Amniotic epithelial cell (primary cell): ENCODE data around the gene MXRA5.
A peak's percentile ranks its signal among the peaks of the same experiment; 100 is the strongest.
"Not testable (repeated sequence)": the region's sequence is repeated elsewhere in the genome, so short reads cannot be mapped to it uniquely, and the experiment has no call there.

Source experiments
- DNase-seq: peaks from one replicate; pipeline ENCODE4 v3.0.0-alpha.2; 2010; ENCODE audit warnings: low read depth

The MXRA5 gene

DNA sequence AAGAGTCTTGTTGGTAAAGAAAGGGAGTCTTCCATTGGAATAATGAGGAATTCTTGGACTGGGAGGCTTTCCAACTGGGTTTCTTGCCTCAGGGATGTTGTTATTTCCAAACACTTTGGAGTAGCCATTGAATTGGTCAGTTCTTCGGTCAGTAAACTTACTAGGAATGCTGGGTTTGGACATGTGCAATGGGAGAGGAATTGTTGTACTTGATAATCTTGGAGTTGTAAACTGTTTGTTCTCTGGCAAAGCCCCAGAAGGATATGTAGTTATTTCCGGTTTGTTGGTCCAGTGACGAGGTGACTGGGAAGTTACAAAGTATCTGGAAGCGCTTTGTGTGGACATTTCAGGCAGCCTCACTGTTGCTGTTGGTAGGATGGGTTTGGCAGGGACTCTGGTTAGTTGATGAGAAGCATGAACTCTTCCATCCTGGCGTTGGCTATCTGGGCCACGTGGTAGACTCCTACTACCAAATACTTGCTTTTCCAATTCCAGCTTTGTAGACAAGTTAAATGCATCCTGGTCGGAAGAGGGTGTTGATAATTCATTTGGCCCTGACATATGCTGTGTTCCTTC lies 25.9 kb downstream of the MXRA5 start:
- no peak for DNase-seq

GRCh38 chrX:3317191-3317718 lies 29.2 kb downstream of the MXRA5 start:
- DNase-seq = no peak

GRCh38 chrX:3312109-3312508 lies 34.3 kb downstream of the MXRA5 start:
- no peak for DNase-seq

DNA sequence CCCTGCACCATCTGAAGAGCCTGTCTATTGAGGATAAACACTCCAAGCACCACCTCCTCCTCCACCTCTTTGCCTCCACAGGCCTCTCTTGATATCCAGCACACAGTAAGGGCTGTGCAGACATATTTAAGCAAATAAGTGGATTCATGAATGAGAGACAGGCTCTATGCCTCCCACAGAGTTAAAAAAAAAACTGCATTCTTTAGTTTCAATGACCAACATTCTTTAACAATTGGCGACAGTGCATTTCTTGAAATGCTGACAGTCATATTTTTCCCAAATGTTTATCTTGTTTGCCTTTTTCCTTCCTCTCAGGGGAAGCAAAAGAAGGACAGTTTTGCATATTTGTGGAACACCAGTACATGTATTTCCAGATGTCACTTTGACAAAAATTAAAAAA lies 38.6 kb downstream of the MXRA5 start:
- no peak for DNase-seq

DNA sequence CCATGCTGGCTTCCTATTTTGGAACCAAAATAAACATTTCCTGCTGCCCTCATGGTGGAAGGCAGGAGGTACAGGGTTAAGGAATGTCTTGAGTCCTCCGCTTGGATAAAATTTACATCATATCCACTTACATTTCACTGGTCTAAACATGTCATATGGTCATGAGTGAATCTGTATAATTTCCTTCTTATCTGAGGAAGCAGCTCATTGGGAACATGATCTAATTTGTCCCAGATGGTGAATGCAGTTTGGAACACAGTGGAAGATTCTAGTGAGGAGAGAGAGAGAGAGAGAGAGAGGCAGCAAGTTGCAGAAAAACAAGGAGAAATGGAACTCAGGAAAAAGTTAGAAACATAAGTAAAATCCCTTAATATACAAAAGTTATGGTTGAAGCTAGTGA lies 46.8 kb downstream of the MXRA5 start:
- DNase-seq = no peak

DNA sequence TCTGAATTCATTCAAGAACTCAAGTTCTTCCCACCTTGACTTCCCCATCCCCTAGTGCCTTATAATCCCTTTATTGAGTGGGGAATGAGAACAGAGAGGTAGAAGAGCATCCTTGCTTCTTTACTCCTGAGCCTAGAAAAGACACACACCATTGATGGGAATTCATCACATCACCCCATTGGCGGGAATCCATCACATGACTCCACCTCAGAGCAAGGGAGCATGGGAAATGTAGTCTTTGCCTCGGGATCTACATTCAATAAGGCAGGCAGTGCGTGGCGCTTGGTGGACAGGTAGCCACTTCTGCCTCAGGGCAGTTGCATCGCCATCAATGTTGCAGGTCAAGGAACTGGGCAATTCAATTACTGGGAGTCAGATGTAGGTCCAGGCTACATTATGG lies 50.7 kb downstream of the MXRA5 start:
- peak; percentile 6 for DNase-seq

DNA sequence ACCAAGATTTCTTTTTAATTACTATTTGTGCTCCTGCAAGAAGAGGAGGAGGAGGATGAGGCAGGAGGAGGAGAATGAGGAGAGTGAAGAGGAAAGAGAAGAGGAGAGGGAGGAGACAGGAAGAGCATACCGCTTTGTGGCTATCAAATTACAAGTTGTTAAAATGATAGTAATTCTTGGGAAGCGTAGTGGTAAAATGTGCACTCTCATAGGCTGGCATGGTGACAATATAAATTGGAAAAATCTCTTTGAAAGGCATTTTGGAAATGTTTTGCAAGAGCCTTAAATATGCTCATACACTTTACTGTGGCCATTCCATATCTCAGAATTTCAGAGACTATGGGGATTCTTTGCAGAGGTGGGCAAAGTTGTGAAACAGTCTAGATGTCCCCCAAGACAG lies 53.2 kb downstream of the MXRA5 start:
- no peak for DNase-seq

GRCh38 chrX:3290561-3290960 lies 55.9 kb downstream of the MXRA5 start:
- DNase-seq = no peak

- peak; percentile 79 for DNase-seq
Observed at GRCh38 chrX:3286196-3286945, 60.1 kb downstream of the MXRA5 start.

- no peak for DNase-seq
Observed at GRCh38 chrX:3280706-3281105, 65.7 kb downstream of the MXRA5 start.

GRCh38 chrX:3273668-3274067 lies 72.8 kb downstream of the MXRA5 start:
- not testable (repeated sequence) for DNase-seq

- DNase-seq = peak; percentile 77
Observed at GRCh38 chrX:3271834-3272186, 74.6 kb downstream of the MXRA5 start.

- DNase-seq = no peak
Observed at GRCh38 chrX:3271183-3271833, 75.1 kb downstream of the MXRA5 start.

GRCh38 chrX:3268829-3269228 lies 77.6 kb downstream of the MXRA5 start:
- peak; percentile 51 for DNase-seq

GRCh38 chrX:3263681-3264126 lies 82.7 kb downstream of the MXRA5 start:
- DNase-seq = peak; percentile 63

DNA sequence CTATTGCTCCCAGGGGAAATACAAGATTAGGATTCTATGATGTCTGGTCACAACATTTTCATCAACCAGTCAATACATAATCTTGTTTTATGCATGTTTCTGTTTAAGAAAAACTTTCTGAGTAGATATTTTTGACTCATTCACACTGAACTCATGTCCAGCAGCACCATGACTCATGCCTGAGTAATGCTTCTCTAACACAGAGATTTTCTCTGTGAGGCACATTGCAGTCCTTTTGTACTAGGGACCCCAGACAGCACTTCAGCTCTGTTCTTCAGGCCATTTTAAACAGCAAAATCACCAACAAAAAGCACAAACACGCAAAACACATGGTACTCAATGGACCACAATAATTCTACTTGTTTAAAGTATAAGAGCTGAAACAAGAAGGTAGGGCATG lies 83.6 kb downstream of the MXRA5 start:
- peak; percentile 83 for DNase-seq
